Measurements from ENCODE around the gene TMEM150B. TPM values are rescaled to one million over a fixed set of nuclear protein-coding genes. Genes with fewer than 3 reads are reported as not detected.

TMEM150B gene
- total RNA-seq, 1 experiment from 2014 or later: not detected

DNA sequence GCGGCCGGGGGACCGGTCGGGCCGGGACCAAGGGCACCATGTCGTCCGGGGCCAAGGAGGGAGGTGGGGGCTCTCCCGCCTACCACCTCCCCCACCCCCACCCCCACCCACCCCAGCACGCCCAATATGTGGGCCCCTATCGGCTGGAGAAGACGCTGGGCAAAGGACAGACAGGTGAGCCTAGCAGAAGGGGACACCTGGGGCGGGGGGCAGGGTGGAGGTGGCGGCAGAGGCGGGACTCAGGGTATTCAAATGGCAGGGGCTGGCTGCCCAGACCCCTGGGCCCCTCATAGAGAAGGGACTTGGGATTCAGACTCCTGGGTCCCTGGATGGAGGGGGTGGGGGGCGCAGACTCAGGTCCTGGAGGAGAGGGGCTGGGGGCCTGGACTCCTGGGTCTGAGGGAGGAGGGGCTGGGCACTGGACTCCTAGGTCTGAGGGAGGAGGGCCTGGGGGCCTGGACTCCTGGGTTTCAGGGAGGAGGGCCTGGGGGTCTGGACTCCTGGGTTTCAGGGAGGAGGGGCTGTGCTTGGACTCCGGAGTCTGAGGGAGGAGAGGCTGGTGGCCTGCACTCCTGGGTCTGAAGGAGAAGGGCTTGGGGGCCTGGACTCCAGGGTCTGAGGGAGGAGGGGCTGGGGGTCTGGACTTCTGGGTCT is 40.6 kb downstream of the TMEM150B start:
- Histone ChIP-seq H3K4me2 (ENCODE audit: low read length) (peak overlapping the region; percentile 81), H3K27me3 (ENCODE audit: insufficient read depth, low read length) (no peaks in the 10 kb centered on the region), H4K20me1 (ENCODE audit: insufficient read depth) (no peaks in the 10 kb centered on the region), H2AFZ (ENCODE audit: low read depth, low read length, poor library complexity, severe bottlenecking) (no peak overlapping the region), H3K9ac (ENCODE audit: low read length) (peak overlapping the region; percentile 67), H3K9me2 (ENCODE audit: insufficient read depth) (no peaks in the 10 kb centered on the region), H3K4me1 (ENCODE audit: control insufficient read depth in 1 of 2, insufficient read depth in 2 of 2, low read length in 2 of 2) (peaks cover 15 to 33% of the 10 kb centered on the region in 2 experiments; a peak in 3 of 4 replicates), H3K4me3 (replicated peaks in 1 of 2; ENCODE audit: low read depth in 1 of 2, low read length in 2 of 2) (peak overlapping the region; percentile 46 to 60), H3K79me2 (ENCODE audit: insufficient read depth, low read length) (peaks cover 11% of the 10 kb centered on the region; the same call in 1 of the 2 replicates), H3K27ac (ENCODE audit: low read depth, low read length) (peak overlapping the region; percentile 43; the same call in 1 of the 2 replicates), H3K36me3 (ENCODE audit: control insufficient read depth in 1 of 2, insufficient read depth in 2 of 2, low read length in 2 of 2) (no peaks in the 10 kb centered on the region), H3K9me3 (ENCODE audit: control insufficient read depth in 1 of 2, insufficient read depth in 1 of 2, low read depth in 1 of 2, low read length in 2 of 2) (no peaks in the 10 kb centered on the region)
- intact Hi-C loops (cut with micrococcal nuclease): no loop called here
- no peak for ATAC-seq
- no peak; the same call in 1 of the 2 replicates for TF ChIP-seq ZFX (IDR thresholded peaks at IDR 0.05)
- TF ChIP-seq, protein P1, sequence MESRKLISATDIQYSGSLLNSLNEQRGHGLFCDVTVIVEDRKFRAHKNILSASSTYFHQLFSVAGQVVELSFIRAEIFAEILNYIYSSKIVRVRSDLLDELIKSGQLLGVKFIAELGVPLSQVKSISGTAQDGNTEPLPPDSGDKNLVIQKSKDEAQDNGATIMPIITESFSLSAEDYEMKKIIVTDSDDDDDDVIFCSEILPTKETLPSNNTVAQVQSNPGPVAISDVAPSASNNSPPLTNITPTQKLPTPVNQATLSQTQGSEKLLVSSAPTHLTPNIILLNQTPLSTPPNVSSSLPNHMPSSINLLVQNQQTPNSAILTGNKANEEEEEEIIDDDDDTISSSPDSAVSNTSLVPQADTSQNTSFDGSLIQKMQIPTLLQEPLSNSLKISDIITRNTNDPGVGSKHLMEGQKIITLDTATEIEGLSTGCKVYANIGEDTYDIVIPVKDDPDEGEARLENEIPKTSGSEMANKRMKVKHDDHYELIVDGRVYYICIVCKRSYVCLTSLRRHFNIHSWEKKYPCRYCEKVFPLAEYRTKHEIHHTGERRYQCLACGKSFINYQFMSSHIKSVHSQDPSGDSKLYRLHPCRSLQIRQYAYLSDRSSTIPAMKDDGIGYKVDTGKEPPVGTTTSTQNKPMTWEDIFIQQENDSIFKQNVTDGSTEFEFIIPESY (IDR thresholded peaks at IDR 0.05; ENCODE audit: extremely low read depth, insufficient replicate concordance, low read length): no peak
- DNase-seq (ENCODE audit: low read depth, low spot score): no peak
- POLR2A ChIA-PET: no interaction called here
- RAD21 ChIA-PET (ENCODE audit: low non-redundant PET in 1 of 2, low total read pairs in 2 of 2, uncharacterized antibody in 2 of 2, unreplicated experiment in 2 of 2): no interaction called here
- CTCF ChIA-PET: interaction anchor here (1.0 kb wide), 1 partner anchor 17 kb away, joined by 3 read pairs; no protein-coding TSS in a partner anchor
- no TSS peak for BruUV-seq (replicated peaks)

DNA sequence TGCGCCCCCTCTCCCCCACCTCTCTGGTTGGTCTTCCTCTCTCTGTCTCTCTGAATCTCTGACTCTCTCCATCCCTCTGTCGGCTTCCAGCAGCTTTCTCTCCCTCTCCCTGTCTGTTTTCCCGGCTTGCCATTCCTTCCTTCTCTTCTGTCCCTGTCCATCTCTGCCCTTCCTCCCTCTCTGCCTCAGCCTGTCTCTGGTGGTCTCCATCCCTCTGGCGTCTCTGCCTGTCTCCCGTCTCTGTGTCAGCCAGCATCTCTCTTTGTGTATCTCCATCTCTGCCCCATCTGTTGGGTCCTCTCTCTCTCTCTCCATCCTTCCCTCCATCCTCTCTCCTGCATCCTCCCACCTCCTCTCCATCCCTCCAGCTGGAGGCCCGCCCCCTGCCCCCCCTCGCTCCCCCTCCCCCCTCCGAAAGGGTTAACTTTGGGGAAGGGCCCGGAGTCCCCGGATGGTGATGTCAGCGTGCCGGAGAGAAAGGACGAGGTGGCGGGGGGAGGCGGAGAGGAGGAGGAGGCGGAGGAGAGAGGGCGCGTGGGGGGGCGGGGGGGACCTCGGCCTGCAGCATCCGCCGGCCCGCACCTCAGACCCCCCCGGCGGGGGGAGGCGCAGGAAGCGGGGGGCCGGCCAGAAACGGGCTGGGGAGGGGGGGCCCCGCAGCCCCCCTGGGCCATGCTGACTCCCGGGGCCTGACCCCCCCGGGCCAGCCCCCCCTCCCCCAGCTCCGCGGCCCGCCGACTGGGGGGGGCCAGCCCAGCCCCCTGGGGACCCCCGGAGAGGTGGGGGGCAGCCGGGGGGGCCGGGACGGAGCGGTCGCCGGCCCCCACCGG is 41.4 kb downstream of the TMEM150B start, which contains the start of gene BRSK1:
TSS of gene BRSK1 (plus strand) at position 450 of the 830 bp plus-strand sequence. CDS start 446 bp downstream, outside the sequence.
- Histone ChIP-seq H2AFZ (ENCODE audit: low read depth, low read length, poor library complexity, severe bottlenecking) (peak within 1 kb of the TSS; percentile 61), H3K4me3 (replicated peaks in 1 of 2; ENCODE audit: low read depth in 1 of 2, low read length in 2 of 2) (peak within 1 kb of the TSS; percentile 46 to 60), H3K4me1 (ENCODE audit: control insufficient read depth in 1 of 2, insufficient read depth in 2 of 2, low read length in 2 of 2) (peaks cover 19 to 39% of the 10 kb centered on the region in 2 experiments), H3K27me3 (ENCODE audit: insufficient read depth, low read length) (no peaks in the 10 kb centered on the region), H3K4me2 (ENCODE audit: low read length) (peak within 1 kb of the TSS; percentile 81), H3K27ac (ENCODE audit: low read depth, low read length) (peak within 1 kb of the TSS; percentile 43; the same call in 1 of the 2 replicates), H4K20me1 (ENCODE audit: insufficient read depth) (no peaks in the 10 kb centered on the region), H3K36me3 (ENCODE audit: control insufficient read depth in 1 of 2, insufficient read depth in 2 of 2, low read length in 2 of 2) (no peaks in the 10 kb centered on the region), H3K9me2 (ENCODE audit: insufficient read depth) (no peaks in the 10 kb centered on the region), H3K9me3 (ENCODE audit: control insufficient read depth in 1 of 2, insufficient read depth in 1 of 2, low read depth in 1 of 2, low read length in 2 of 2) (no peaks in the 10 kb centered on the region), H3K79me2 (ENCODE audit: insufficient read depth, low read length) (peaks cover 19% of the 10 kb centered on the region), H3K9ac (ENCODE audit: low read length) (peak within 1 kb of the TSS; percentile 67)
- TF ChIP-seq CBX3 (IDR thresholded peaks at IDR 0.05; ENCODE audit: low read depth): no peak
- TF ChIP-seq YY1 (IDR thresholded peaks at IDR 0.05; ENCODE audit: extremely low read depth, insufficient replicate concordance, low read depth, low read length): peak; percentile 16
- peak; percentile 9; the same call in 1 of the 2 replicates for TF ChIP-seq ZFX (IDR thresholded peaks at IDR 0.05)
- TF ChIP-seq SP1 (IDR thresholded peaks at IDR 0.05; ENCODE audit: low read depth): peak; percentile 44; the same call in 1 of the 2 replicates
- no peak for TF ChIP-seq POLR2AphosphoS5 (IDR thresholded peaks at IDR 0.05; ENCODE audit: low read depth, low read length)
- intact Hi-C loops (cut with micrococcal nuclease): no loop called here
- ChIA-PET CTCF (interaction anchor here (1.0 kb wide), 1 partner anchor 18 kb away, joined by 3 read pairs; no protein-coding TSS in a partner anchor), RAD21 (ENCODE audit: low non-redundant PET in 1 of 2, low total read pairs in 2 of 2, uncharacterized antibody in 2 of 2, unreplicated experiment in 2 of 2) (no interaction called here), POLR2A (no interaction called here)
- DNase-seq (ENCODE audit: low read depth, low spot score) (peak; percentile 26), ATAC-seq (peak; percentile 3; the same call in 1 of the 2 replicates)
- BruUV-seq (replicated peaks): no TSS peak

Measured in HCT116 (cell line).